PFSK-1 (cell line): ENCODE data around the gene HNRNPF.

ENCODE experiments used
- POLR2AphosphoS5 ChIP-seq: IDR thresholded peaks from 2 replicates; pipeline ENCODE4 v1.6.1; 2012; ENCODE audit warnings: low read depth, mild to moderate bottlenecking, control low read depth, low read length, moderate library complexity
- TAF1 ChIP-seq: IDR thresholded peaks from 2 replicates; pipeline ENCODE4 v1.6.1; 2012; ENCODE audit warnings: low read length, control low read depth, borderline replicate concordance; ENCODE audit not compliant: insufficient read depth

DNA sequence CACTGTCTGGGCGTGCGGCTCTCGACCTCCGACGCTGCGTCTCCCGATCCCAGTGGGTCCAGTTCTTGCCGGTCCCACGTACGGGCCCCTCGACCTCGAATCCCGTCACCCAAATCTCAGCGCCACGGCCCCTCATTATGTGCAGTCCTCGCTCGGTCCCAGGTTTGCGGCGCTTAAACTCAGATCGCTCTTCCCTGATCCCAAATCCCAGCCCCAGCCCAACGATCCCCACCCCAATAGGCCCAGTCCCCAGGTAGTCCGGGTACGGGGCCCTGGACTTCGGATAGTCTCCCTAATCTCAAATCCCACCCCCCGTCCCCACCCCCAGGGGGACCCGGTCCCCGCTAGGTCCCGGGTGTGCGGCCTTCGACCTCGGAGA lies 666 bp downstream of the HNRNPF start:
- TF ChIP-seq TAF1, result no peak
- TF ChIP-seq POLR2AphosphoS5, result no peak
